OCI-LY1 (cell line): Measurements from ENCODE around the gene HTT.

Source experiments
- H2AFZ ChIP-seq: fragments of 200-600 bp; sonication (generic), shearing (Covaris generic); 2 replicates; pipeline ENCODE4 v1.6.0; 2014; ENCODE audit warnings: antibody characterized with exemption, mild to moderate bottlenecking, low read length
- H3F3A ChIP-seq: fragments of 200-600 bp; sonication (generic), shearing (Covaris generic); 2 replicates; pipeline ENCODE4 v1.6.0; 2014; ENCODE audit warnings: mild to moderate bottlenecking, antibody characterized with exemption, low read length, moderate library complexity; ENCODE audit not compliant: insufficient read depth
- H3K27ac ChIP-seq: fragments of 200-600 bp; sonication (generic); 2 replicates; pipeline ENCODE4 v1.5.1; 2014; ENCODE audit warnings: low read length, mixed run types, mild to moderate bottlenecking, low read depth; ENCODE audit not compliant: poor library complexity, severe bottlenecking
- H3K27me3 ChIP-seq: fragments of 200-600 bp; sonication (generic); 2 replicates; pipeline ENCODE4 v1.6.0; 2014; ENCODE audit warnings: antibody characterized with exemption, mild to moderate bottlenecking, low read length, moderate library complexity; ENCODE audit not compliant: insufficient read depth
- H3K36me3 ChIP-seq: fragments of 200-600 bp; sonication (generic); 2 replicates; pipeline ENCODE4 v1.6.1; 2014; ENCODE audit warnings: mild to moderate bottlenecking, antibody characterized with exemption, low read length, moderate library complexity, mixed read lengths; ENCODE audit not compliant: insufficient read depth
- H3K4me1 ChIP-seq: fragments of 200-600 bp; sonication (generic); 2 replicates; pipeline ENCODE4 v1.5.1; 2014; ENCODE audit warnings: mild to moderate bottlenecking, low read length, moderate library complexity; ENCODE audit not compliant: insufficient read depth, severe bottlenecking
- H3K4me2 ChIP-seq: fragments of 200-600 bp; sonication (generic), shearing (Covaris generic); 2 replicates; pipeline ENCODE4 v1.6.1; 2014; ENCODE audit warnings: low read length
- H3K4me3 ChIP-seq: fragments of 200-600 bp; sonication (generic); 2 replicates; pipeline ENCODE4 v1.5.1; 2014; ENCODE audit warnings: low read length, low read depth, mild to moderate bottlenecking, mixed read lengths; ENCODE audit not compliant: poor library complexity, severe bottlenecking
- H3K79me2 ChIP-seq: fragments of 200-600 bp; shearing (Covaris generic); 2 replicates; pipeline ENCODE4 v1.6.1; 2016; ENCODE audit warnings: mixed run types, low read length, mixed read lengths; ENCODE audit not compliant: insufficient read depth
- H3K9ac ChIP-seq: fragments of 200-600 bp; sonication (generic), shearing (Covaris generic); 2 replicates; pipeline ENCODE4 v1.6.1; 2014; ENCODE audit warnings: mild to moderate bottlenecking, low read length, mixed read lengths
- H3K9me2 ChIP-seq: fragments of 200-600 bp; sonication (generic), shearing (Covaris generic); 2 replicates; pipeline ENCODE4 v1.6.1; 2014; ENCODE audit warnings: low read depth, mild to moderate bottlenecking, low read length, mixed read lengths
- H3K9me3 ChIP-seq: fragments of 200-600 bp; shearing (Covaris generic); 2 replicates; pipeline ENCODE4 v1.6.1; 2014; ENCODE audit warnings: low read length, mixed read lengths
- H4K20me1 ChIP-seq: fragments of 200-600 bp; sonication (generic), shearing (Covaris generic); 2 replicates; pipeline ENCODE4 v1.6.0; 2016; ENCODE audit warnings: mild to moderate bottlenecking, low read length; ENCODE audit not compliant: insufficient read depth
- EZH2 ChIP-seq: fragments of 200-600 bp; sonication (generic), shearing (Covaris generic); IDR thresholded peaks from 2 replicates; pipeline ENCODE4 v1.8.0; 2017; ENCODE audit warnings: borderline replicate concordance, mixed run types, mild to moderate bottlenecking, antibody characterized with exemption, low read length, moderate library complexity, mixed read lengths
- TF ChIP-seq, protein P1 (sequence below): fragments of 200-600 bp; sonication (generic), shearing (Covaris generic); IDR thresholded peaks from 2 replicates; pipeline ENCODE4 v1.5.1; 2017; ENCODE audit warnings: mild to moderate bottlenecking, antibody characterized with exemption, low read length, moderate library complexity, mixed read lengths

The HTT gene

DNA sequence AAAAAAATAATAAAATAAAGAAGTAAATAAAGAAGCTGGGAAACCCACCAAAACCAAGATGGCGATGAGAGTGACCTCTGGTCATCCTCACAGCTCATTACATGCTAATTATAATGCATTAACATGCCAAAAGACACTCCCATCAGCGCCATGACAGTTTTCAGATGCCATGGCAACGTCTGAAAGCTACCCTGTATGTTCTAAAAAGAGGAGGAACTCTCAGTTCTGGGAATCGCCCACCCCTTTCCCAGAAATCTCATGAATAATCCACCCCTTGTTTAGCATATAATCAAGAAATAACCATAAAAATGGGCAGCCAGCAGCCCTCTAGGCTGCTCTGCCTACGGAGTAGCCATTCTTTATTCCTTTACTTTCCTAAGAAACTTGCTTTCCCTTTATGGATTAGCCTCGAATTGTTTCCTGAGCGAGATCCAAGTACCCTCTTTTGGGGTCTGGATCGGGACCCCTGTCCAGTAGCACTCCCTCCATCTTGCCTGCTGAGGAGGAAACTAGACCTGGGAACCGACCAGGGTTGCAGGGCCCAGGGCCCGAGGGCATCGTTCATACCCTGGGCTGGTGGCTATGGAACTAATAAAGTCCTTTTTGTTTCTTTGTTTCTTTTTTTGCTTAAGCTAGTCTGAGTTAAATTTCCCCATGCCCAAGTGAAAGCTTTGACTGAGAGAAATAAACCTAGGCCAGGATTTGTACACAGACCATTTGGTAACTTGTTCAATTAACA is 31.0 kb upstream of the HTT start:
- no peaks in the 10 kb centered on the region for H3K9me3 ChIP-seq
- H3K4me1 ChIP-seq = peaks cover 20% of the 10 kb centered on the region
- no peaks in the 10 kb centered on the region for H3K9me2 ChIP-seq
- no peak overlapping the region for H3K9ac ChIP-seq
- no peaks in the 10 kb centered on the region for H3K79me2 ChIP-seq
- H3K4me2 ChIP-seq = no peak overlapping the region
- no peak overlapping the region for H3K27ac ChIP-seq
- H3F3A ChIP-seq = no peaks in the 10 kb centered on the region
- no peak overlapping the region for H3K4me3 ChIP-seq
- no peaks in the 10 kb centered on the region for H3K27me3 ChIP-seq
- no peaks in the 10 kb centered on the region for H3K36me3 ChIP-seq
- no peak for TF ChIP-seq EZH2
- TF ChIP-seq, protein P1, sequence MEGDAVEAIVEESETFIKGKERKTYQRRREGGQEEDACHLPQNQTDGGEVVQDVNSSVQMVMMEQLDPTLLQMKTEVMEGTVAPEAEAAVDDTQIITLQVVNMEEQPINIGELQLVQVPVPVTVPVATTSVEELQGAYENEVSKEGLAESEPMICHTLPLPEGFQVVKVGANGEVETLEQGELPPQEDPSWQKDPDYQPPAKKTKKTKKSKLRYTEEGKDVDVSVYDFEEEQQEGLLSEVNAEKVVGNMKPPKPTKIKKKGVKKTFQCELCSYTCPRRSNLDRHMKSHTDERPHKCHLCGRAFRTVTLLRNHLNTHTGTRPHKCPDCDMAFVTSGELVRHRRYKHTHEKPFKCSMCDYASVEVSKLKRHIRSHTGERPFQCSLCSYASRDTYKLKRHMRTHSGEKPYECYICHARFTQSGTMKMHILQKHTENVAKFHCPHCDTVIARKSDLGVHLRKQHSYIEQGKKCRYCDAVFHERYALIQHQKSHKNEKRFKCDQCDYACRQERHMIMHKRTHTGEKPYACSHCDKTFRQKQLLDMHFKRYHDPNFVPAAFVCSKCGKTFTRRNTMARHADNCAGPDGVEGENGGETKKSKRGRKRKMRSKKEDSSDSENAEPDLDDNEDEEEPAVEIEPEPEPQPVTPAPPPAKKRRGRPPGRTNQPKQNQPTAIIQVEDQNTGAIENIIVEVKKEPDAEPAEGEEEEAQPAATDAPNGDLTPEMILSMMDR = no peak
- H2AFZ ChIP-seq = no peak overlapping the region
- H4K20me1 ChIP-seq = no peaks in the 10 kb centered on the region

DNA sequence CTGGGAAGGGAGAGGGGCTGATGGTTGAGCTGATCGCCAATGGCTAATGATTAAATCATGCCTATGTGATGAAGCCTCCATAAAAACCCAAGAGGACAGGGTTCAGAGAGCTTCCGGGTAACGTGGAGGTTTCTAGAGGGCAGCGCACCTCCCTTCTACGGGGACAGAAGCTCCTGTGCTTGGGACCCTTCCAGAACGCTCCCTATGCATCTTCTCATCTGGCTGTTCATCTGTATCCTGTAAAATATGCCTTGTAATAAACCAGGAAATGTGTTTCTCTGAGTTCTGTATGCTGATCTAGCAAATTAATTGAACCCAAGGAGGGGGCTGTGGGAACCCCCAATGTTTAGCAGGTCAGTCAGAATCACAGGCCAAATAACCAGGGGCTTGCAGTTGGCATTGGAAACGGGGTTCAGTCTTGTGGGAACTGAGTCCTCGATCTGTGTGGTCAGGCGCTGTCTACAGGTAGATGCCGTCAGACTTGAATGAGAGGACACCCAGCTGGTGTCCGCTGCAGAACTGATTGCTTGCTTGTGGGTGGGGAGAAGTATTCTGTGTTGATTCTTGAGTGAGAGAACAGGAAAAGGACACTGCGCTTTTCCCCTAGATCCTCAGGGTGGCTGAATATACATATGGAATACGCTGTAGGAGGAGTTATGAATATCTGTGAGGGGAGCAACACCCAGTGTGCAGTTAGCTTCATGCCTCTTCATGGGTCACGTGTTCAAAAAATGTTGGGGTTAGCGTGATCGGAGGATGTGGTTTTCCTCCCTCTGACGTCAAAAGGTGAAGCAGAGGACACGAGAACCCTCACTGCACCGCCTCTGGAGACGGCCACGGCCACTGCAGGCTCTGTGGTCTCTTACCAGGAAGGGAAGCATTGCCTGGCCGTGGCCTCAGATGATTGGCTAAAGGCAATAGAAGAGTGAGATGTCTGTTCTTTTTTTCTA is 29.3 kb upstream of the HTT start:
- no peaks in the 10 kb centered on the region for H3K9me2 ChIP-seq
- TF ChIP-seq, protein P1 = no peak
- no peak for TF ChIP-seq EZH2
- no peak overlapping the region for H2AFZ ChIP-seq
- H3K9ac ChIP-seq = no peak overlapping the region
- peaks cover 20% of the 10 kb centered on the region for H3K4me1 ChIP-seq
- H3K36me3 ChIP-seq = no peaks in the 10 kb centered on the region
- no peaks in the 10 kb centered on the region for H4K20me1 ChIP-seq
- no peak overlapping the region for H3K4me3 ChIP-seq
- no peak overlapping the region for H3K4me2 ChIP-seq
- no peaks in the 10 kb centered on the region for H3F3A ChIP-seq
- no peak overlapping the region for H3K27ac ChIP-seq
- H3K9me3 ChIP-seq = no peaks in the 10 kb centered on the region
- no peaks in the 10 kb centered on the region for H3K27me3 ChIP-seq
- no peaks in the 10 kb centered on the region for H3K79me2 ChIP-seq

DNA sequence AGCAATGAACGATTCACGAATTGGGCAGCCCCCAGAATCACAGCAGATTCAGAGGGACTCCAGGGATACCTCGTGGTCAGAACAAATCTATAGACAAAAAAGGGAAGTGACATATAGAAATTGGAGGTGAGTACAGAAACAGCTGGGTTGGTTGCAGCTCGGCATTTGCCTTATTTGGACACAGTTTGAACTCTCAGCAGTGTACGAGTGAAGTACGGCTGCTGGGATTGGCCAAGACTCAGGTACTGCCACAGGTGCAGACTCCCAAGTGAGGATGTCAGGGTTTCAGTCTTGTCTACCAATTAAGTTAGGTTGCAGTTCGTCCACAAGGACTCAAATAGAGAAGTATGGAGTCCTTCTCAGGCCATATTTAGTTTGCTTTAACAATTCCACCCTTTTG is 28.3 kb upstream of the HTT start:
- no peaks in the 10 kb centered on the region for H3K9me3 ChIP-seq
- no peaks in the 10 kb centered on the region for H3K9me2 ChIP-seq
- H3K4me2 ChIP-seq = no peak overlapping the region
- H3K4me1 ChIP-seq = peaks cover 17% of the 10 kb centered on the region
- H3K27ac ChIP-seq = no peak overlapping the region
- no peaks in the 10 kb centered on the region for H3K79me2 ChIP-seq
- H3K36me3 ChIP-seq = no peaks in the 10 kb centered on the region
- no peaks in the 10 kb centered on the region for H4K20me1 ChIP-seq
- H2AFZ ChIP-seq = no peak overlapping the region
- no peaks in the 10 kb centered on the region for H3K27me3 ChIP-seq
- no peak overlapping the region for H3K4me3 ChIP-seq
- TF ChIP-seq EZH2 = no peak
- TF ChIP-seq, protein P1 = no peak
- no peak overlapping the region for H3K9ac ChIP-seq
- H3F3A ChIP-seq = no peaks in the 10 kb centered on the region
